ENCODE data around the gene RAG1. TPM values are rescaled to one million over a fixed set of nuclear protein-coding genes. Genes with fewer than 3 reads are reported as not detected.

Gene RAG1
- total RNA-seq, 1 donor from 2014 or later = 0.99 TPM

DNA sequence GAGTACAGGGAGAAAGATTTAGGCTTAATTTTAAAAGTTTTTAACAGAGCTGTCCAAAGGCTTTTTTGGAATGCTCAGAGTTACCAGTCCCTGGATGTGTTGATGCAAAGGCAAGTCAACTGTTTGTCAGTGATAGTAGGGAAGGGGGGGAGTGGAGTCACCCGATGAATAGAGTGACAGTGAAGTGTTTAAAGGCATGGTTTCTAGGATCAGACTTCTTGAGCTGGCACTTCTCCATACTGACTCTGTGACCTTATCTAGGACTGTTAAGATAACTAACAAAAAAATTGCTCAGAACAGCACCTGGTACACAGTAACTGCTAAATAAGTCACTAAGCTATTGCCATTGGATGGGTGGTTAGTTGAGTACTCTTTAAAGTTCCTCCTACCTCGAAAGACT is 41.6 kb downstream of the RAG1 start:
- no peaks in the 10 kb centered on the region for H3K4me1 Mint-ChIP-seq (ENCODE audit: unreplicated experiment)
- no peak for DNase-seq (ENCODE audit: extremely low spot score, unreplicated experiment)
- H3K36me3 Mint-ChIP-seq = peaks cover 5% of the 10 kb centered on the region
- no peak overlapping the region for H3K4me3 Mint-ChIP-seq
- no peaks in the 10 kb centered on the region for H3K27me3 Mint-ChIP-seq
- H3K9me3 Mint-ChIP-seq = no peaks in the 10 kb centered on the region
- TF ChIP-seq, protein P1, sequence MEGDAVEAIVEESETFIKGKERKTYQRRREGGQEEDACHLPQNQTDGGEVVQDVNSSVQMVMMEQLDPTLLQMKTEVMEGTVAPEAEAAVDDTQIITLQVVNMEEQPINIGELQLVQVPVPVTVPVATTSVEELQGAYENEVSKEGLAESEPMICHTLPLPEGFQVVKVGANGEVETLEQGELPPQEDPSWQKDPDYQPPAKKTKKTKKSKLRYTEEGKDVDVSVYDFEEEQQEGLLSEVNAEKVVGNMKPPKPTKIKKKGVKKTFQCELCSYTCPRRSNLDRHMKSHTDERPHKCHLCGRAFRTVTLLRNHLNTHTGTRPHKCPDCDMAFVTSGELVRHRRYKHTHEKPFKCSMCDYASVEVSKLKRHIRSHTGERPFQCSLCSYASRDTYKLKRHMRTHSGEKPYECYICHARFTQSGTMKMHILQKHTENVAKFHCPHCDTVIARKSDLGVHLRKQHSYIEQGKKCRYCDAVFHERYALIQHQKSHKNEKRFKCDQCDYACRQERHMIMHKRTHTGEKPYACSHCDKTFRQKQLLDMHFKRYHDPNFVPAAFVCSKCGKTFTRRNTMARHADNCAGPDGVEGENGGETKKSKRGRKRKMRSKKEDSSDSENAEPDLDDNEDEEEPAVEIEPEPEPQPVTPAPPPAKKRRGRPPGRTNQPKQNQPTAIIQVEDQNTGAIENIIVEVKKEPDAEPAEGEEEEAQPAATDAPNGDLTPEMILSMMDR (conservative IDR thresholded peaks at IDR 0.05) = no peak
- no peak overlapping the region for H3K27ac Mint-ChIP-seq

DNA sequence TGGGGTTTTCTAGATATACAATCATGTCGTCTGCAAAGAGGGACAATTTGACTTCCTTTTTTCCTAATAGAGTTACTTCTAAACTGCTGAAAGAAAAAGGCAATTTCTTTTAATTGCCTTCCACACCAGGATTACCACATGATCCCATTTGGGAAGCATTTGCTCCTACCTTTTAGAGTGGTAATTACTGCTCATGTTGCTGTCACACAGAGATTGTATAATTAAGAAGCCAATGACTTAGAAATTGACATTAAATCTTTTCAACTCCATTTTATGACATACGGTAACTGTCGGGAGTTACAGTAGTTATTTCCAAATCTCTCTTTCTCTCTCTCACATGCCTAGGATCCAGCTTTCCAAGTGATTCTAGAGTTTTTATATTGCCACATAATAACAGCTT is 48.0 kb downstream of the RAG1 start:
- Mint-ChIP-seq H3K27ac (no peak overlapping the region), H3K4me3 (no peak overlapping the region), H3K9me3 (no peaks in the 10 kb centered on the region), H3K27me3 (no peaks in the 10 kb centered on the region), H3K4me1 (ENCODE audit: unreplicated experiment) (peaks cover 18% of the 10 kb centered on the region), H3K36me3 (peaks cover 3% of the 10 kb centered on the region)
- TF ChIP-seq, protein P1 (conservative IDR thresholded peaks at IDR 0.05) = no peak
- no peak for DNase-seq (ENCODE audit: extremely low spot score, unreplicated experiment)

DNA sequence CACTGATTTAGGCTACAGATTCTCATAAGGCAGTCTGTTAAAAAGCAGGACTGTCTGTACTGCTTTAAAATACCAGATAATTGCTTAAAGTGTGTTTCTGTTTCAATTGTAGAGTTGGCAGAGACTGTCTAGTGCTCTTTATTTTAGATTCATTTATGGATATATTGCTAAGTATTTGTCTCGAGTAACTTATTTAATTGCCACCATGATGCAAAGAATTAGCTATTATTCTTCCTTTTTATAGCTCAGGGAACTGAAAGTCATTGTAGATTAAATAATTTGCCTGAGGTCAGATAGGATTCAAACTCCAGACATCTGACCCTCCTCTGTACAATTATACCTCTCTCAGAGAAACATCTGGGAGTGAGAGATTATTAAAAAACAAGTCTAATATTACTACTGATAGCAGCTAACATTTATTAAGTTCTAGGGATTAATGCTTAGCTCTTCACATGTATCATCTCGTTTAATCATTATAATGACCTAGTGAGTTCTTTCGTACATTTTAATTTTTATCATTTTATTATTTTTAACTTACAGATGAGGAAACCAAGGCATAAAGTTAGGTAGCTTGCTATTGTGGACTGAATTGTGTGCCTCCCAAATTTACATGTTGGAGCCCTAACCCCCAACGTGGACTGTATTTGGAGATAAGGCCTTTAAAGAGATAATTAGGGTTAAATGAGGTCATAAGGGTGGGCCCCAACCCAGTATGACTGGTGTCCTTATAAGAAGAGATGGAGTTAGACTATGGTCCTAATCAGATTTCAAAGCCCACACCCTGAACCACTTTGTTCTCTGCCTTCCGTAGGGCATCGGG is 49.9 kb downstream of the RAG1 start:
- Mint-ChIP-seq H3K27ac (no peak overlapping the region), H3K4me3 (no peak overlapping the region), H3K27me3 (no peaks in the 10 kb centered on the region), H3K4me1 (ENCODE audit: unreplicated experiment) (peaks cover 18% of the 10 kb centered on the region), H3K36me3 (no peaks in the 10 kb centered on the region), H3K9me3 (no peaks in the 10 kb centered on the region)
- no peak for DNase-seq (ENCODE audit: extremely low spot score, unreplicated experiment)
- TF ChIP-seq, protein P1 (conservative IDR thresholded peaks at IDR 0.05) = no peak

DNA sequence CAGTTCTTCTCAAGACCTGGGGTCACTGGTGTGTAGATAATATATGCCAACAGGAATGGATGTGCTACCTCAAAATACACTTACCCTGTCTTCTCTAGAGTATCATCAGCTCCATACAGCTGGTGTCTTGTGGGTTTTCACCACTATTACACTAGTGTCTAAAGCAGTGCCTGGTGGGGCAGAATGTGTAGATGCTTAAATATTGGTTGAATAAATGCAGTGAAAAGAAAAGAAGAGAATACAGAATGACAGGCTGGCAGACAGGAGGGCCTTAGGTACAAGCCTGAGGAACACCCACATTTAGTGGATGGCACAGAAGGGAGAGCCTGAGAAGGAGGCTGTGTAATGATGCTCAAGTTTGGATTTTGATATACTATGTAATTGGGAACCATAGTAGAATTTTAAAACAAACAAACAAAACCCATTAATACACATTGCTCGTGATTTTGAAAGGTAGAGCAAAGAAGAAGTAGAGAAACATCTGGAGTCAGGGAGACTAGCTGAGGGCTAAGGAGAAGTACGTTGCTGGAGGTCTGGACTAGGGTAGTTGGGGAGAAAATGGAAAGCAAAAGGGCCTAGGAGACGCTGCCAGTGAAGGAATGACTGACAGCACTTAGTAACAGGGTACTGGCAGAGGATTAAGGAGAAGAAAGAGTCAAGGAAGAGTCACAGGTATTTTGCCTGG is 50.7 kb downstream of the RAG1 start:
- H3K27me3 Mint-ChIP-seq = no peaks in the 10 kb centered on the region
- TF ChIP-seq, protein P1 (conservative IDR thresholded peaks at IDR 0.05) = no peak
- H3K9me3 Mint-ChIP-seq = no peaks in the 10 kb centered on the region
- no peak overlapping the region for H3K27ac Mint-ChIP-seq
- H3K4me1 Mint-ChIP-seq (ENCODE audit: unreplicated experiment) = peaks cover 18% of the 10 kb centered on the region
- H3K36me3 Mint-ChIP-seq = no peaks in the 10 kb centered on the region
- DNase-seq (ENCODE audit: extremely low spot score, unreplicated experiment) = no peak
- no peak overlapping the region for H3K4me3 Mint-ChIP-seq

DNA sequence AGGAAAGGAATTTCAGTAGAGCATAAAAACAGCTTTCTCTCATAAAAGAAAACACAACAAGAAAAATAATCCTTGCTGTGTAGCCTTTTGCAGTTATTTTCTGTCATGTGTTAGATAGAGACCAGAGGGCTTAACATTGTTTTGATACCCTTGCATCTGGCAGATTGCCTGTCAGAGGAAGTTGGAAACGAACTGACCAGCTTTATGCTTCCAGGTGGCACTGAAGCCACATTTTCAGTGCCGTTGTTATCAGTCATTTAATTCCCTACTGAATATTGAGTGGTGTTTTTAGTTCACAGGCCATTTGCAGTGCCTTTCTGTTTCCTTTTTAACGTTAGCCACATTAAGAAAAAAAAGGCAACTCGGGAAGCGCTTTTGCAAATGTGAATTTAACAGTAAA is 51.7 kb downstream of the RAG1 start:
- no peak overlapping the region for H3K27ac Mint-ChIP-seq
- no peak for DNase-seq (ENCODE audit: extremely low spot score, unreplicated experiment)

More for the DNA sequence above, 51.7 kb downstream of the RAG1 start:
- Mint-ChIP-seq H3K36me3 (no peaks in the 10 kb centered on the region), H3K27me3 (no peaks in the 10 kb centered on the region), H3K4me1 (ENCODE audit: unreplicated experiment) (peaks cover 18% of the 10 kb centered on the region), H3K9me3 (no peaks in the 10 kb centered on the region), H3K4me3 (no peak overlapping the region)
- TF ChIP-seq, protein P1 (conservative IDR thresholded peaks at IDR 0.05) = no peak
